Ureter (tissue), 1 donor: ENCODE measurements around the gene DCC. TPM values are rescaled to one million over a fixed set of nuclear protein-coding genes. Genes with fewer than 3 reads are reported as not detected.

Source experiments
- DNase-seq: peaks from one replicate; pipeline ENCODE4 v3.0.0-alpha.2; 2020; ENCODE audit warnings: low spot score
- total RNA-seq: library from RNA; stranded (reverse); gene quantifications from one replicate; pipeline ENCODE4 v1.2.4, GENCODE V29; 2023
- donor health status: DM: yes; HTN: yes; CAD: no.

Gene DCC
- total RNA-seq, 1 donor from 2014 or later: 4.4 TPM

GRCh38 chr18:52685316-52685715 is 345.3 kb downstream of the DCC start:
- no peak for DNase-seq

GRCh38 chr18:52691841-52692240 is 351.8 kb downstream of the DCC start:
- DNase-seq: no peak

GRCh38 chr18:52694804-52695203 is 354.8 kb downstream of the DCC start:
- no peak for DNase-seq

GRCh38 chr18:52700116-52700515 is 360.1 kb downstream of the DCC start:
- no peak for DNase-seq

- DNase-seq: no peak
These were observed 360.8 kb downstream of the DCC start for GRCh38 chr18:52700816-52701215.

GRCh38 chr18:52701219-52701935 is 361.4 kb downstream of the DCC start:
- DNase-seq: no peak

- DNase-seq: no peak
These were observed 375.4 kb downstream of the DCC start for GRCh38 chr18:52715421-52715820.

GRCh38 chr18:52715991-52716390 is 376.0 kb downstream of the DCC start:
- no peak for DNase-seq

- DNase-seq: no peak
These were observed 377.0 kb downstream of the DCC start for GRCh38 chr18:52716973-52717372.

GRCh38 chr18:52722904-52723303 is 382.9 kb downstream of the DCC start:
- DNase-seq: no peak

GRCh38 chr18:52723550-52723970 is 383.6 kb downstream of the DCC start:
- DNase-seq: no peak

- DNase-seq: no peak
These were observed 391.1 kb downstream of the DCC start for GRCh38 chr18:52730972-52731619.

GRCh38 chr18:52738946-52739345 is 398.9 kb downstream of the DCC start:
- no peak for DNase-seq

GRCh38 chr18:52746986-52747385 is 407.0 kb downstream of the DCC start:
- DNase-seq: no peak

- DNase-seq: no peak
These were observed 407.9 kb downstream of the DCC start for GRCh38 chr18:52747869-52748268.

GRCh38 chr18:52748343-52748742 is 408.3 kb downstream of the DCC start:
- no peak for DNase-seq

- no peak for DNase-seq
These were observed 409.5 kb downstream of the DCC start for GRCh38 chr18:52749542-52749941.

- no peak for DNase-seq
These were observed 411.0 kb downstream of the DCC start for GRCh38 chr18:52750995-52751394.

- no peak for DNase-seq
These were observed 424.3 kb downstream of the DCC start for GRCh38 chr18:52764316-52764715.

- no peak for DNase-seq
These were observed 426.1 kb downstream of the DCC start for GRCh38 chr18:52766002-52766545.

- DNase-seq: no peak
These were observed 441.1 kb downstream of the DCC start for GRCh38 chr18:52781113-52781512.

- no peak for DNase-seq
These were observed 451.3 kb downstream of the DCC start for GRCh38 chr18:52791321-52791720.

GRCh38 chr18:52812834-52813233 is 472.8 kb downstream of the DCC start:
- no peak for DNase-seq
